ENCODE results near the gene NCOA7.
"Not testable (repeated sequence)": the region's sequence is repeated elsewhere in the genome, so short reads cannot be mapped to it uniquely, and the experiment has no call there.

NCOA7 gene

DNA sequence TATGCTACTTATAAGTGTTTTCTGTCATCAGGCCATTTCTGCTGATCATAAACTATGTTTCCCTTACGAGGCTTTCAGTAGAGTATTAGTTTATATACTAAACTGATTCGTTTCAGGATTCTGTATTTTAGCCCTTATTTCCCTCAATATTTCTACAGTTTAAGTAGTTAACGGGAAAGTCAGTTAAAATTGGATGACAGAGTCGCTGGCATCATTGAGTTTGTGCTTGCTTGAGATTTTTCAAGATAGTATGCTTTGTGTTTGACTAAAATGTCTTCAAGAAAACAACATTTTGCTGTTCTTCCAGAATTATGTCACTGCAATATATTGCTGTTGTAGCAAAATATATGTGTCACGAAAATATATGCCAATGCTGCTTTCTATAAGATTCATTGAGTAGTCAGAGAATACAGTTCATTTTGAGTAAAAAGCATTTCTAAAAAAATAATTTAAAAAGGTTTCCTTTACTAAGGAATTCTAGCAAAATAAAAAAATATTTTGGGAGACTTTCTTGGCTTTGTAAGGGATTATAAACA, 51.4 kb downstream of the NCOA7 start:
- DNase-seq = no peak

DNA sequence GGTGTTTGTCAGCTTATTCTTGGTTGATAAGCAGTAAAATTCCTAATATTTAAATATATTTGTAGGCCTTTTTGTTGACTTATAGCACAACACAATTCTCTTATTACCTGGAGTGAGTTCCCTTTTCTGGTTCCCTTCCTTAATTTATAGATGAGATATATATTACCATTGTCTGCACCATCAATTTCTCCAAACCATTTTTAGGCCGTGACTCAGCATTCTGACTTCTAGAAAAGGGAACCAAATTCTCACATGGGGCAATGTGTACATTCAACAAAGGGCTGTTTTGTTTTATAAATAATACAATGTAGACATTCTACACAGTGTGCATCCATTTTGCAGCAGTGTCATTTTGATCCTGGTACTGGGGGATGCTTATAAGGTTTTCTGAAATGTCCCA, 52.8 kb downstream of the NCOA7 start:
- no peak for DNase-seq

DNA sequence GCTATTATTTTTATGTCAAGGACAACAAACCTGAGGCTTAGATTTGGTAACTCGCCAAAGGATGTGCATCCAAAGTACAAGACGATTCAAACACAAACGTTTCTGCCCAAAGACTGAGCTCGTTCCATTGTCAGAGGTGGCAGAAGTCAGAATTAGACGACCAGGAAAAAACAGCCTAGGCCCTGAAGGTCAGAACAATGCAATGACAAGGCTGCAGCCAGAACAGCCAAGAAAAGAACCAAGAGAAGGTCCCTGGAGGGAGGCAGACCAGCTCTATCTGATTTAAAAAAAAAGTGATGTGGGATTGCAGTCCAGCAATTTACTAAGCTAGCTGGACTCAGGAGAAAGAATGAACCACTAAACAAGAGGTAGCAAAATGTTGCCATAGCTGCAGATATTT, 54.2 kb downstream of the NCOA7 start:
- no peak for DNase-seq

DNA sequence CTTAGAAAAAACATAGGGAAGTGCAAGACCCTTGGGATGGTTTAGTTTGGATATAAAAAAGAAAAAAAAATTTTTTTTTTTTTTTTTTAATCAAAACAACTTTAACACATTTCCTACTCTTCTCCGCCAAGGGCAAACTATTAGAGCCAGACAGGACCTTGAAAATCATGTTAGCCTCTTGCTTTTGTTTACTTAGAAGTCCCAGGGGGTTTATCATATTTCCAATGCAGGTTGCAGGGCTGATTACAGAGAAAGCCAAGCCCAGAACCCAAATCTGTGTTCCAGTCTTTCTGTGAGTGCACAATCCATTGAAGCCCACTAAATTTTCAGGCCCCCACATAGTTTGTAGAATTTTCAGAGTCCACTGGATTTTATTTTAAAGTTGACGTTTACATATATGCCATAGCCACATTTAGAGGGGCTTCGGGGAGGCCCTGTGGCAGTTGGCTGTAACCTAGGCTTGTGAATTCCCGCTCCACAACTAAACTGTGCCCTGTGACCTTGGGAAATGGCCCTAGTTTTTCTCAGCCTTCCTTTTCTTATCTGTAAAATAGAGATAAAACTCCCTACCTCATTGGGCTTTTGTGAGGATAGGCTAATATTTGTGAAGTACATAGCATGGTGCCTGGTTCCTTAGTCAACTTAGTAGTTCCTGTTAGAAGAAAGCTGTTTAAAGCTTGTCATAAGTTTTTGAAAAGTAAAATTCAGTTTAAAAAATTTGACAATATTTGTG, 55.7 kb downstream of the NCOA7 start:
- no peak for DNase-seq

DNA sequence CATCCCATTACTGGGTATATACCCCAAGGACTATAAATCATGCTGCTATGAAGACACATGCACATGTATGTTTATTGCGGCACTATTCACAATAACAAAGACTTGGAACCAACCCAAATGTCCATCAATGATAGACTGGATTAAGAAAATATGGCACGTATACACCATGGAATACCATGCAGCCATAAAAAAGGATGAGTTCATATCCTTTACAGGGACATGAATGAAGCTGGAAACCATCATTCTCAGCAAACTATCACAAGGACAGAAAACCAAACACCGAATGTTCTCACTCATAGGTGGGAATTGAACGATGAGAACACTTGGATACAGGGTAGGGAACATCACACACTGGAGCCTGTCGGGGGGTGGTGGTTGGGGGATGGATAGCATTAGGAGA, 57.5 kb downstream of the NCOA7 start:
- not testable (repeated sequence) for DNase-seq

GRCh38 chr6:125850361-125850760, 59.6 kb downstream of the NCOA7 start:
- no peak for DNase-seq

DNA sequence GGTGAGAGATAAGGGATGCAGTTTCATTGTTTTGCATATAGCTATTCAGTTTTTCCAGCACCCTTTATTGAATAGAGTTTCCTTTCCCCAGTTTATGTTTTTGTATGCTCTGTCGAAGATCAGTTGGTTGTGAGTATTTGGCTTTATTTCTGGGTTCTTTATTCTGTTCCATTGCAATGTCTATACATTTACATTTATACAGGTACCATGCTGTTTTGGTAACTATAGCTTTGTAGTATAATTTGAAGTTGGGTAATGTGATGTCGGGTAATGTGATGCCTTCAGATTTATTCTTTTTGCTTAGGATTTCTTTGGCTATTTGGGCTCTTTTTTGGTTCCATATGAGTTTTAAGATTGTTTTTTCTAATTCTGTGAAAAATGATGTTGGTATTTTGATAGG, 61.8 kb downstream of the NCOA7 start:
- DNase-seq = no peak

GRCh38 chr6:125853168-125853567, 62.4 kb downstream of the NCOA7 start:
- no peak for DNase-seq

GRCh38 chr6:125853756-125854155, 63.0 kb downstream of the NCOA7 start:
- no peak for DNase-seq

GRCh38 chr6:125854355-125854754, 63.6 kb downstream of the NCOA7 start:
- no peak for DNase-seq

DNA sequence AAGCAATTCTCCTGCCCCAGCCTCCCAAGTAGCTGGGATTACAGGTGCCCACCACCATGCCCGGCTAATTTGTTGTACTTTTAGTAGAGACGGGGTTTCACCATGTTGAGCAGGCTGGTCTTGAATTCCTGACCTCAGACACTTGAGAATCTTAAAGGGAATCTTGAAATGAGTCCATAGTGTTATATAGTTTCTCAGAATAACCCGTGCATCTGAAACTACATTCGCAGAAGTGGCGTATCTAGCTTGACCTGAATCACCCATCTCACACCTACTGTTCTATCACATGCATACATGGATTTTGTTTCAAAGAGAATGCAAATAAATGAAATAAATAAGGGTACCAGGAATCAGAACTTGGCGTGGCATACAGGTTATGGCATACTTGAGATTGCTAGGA, 65.0 kb downstream of the NCOA7 start:
- no peak for DNase-seq

GRCh38 chr6:125857846-125858245, 67.1 kb downstream of the NCOA7 start:
- DNase-seq = no peak

- no peak for DNase-seq
Observed at GRCh38 chr6:125858427-125859320, 67.9 kb downstream of the NCOA7 start.

- DNase-seq = no peak
Observed at GRCh38 chr6:125859727-125860126, 69.0 kb downstream of the NCOA7 start.

- DNase-seq = no peak
Observed at GRCh38 chr6:125863023-125863422, 72.3 kb downstream of the NCOA7 start.

DNA sequence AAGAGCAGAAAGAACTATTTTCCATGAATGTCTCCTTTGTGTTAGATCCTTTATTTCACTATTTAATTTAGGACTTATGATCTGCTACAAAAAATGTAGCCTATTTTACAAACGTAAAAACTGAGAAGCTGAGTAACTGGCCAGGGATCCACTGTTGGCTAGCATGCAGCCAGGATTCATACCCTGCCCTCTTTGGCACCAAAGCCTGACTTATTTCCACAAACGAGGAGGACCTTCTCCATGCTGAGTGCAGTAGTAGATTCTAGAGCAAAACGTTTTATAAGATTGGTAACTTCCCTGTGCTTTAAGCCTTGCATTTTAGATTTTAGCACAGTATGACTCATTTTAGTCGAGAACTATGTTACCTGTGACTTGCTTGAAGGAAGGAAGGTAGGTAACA, 74.3 kb downstream of the NCOA7 start:
- DNase-seq = no peak

- DNase-seq = no peak
Observed at GRCh38 chr6:125866433-125866832, 75.7 kb downstream of the NCOA7 start.

GRCh38 chr6:125867483-125867942, 76.8 kb downstream of the NCOA7 start:
- DNase-seq = peak; percentile 66

- DNase-seq = no peak
Observed at GRCh38 chr6:125868252-125868651, 77.5 kb downstream of the NCOA7 start.

GRCh38 chr6:125868678-125869395, 78.1 kb downstream of the NCOA7 start:
- no peak for DNase-seq

DNA sequence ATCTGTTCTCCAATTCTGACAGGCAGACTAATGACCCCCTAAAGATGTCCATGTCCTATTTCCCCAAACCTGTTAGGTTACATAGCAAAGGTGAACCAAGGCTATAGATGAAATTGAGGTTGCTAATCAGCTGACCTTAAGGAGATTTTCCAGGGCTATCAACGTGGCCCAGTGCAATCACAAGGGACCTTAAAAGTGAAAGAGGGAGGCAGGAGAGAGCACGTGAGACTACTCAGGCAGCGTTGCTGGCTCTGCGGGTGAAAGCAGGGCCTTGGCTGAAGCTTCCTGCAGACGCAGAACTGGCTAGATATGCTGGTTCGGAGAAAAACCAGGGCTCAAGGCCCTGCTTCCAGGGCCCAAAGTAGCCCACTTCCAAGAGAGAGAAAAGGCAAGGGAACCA, 78.7 kb downstream of the NCOA7 start:
- DNase-seq = no peak

GRCh38 chr6:125871365-125871764, 80.6 kb downstream of the NCOA7 start:
- peak; percentile 55 for DNase-seq

- DNase-seq = no peak
Observed at GRCh38 chr6:125872259-125872921, 81.6 kb downstream of the NCOA7 start.
